Heart right ventricle (tissue), 16 donors: Measurements from ENCODE around the gene COMMD3. TPM values are rescaled to one million over a fixed set of nuclear protein-coding genes. Genes with fewer than 3 reads are reported as not detected.

Experiments
- ATAC-seq, 8 donors: fragments of 200-7000 bp; cut with Tn5 transposase; one replicate each; pipeline ENCODE4 v1.9.1; 2020; ENCODE audit warnings: mild to moderate bottlenecking in 8 of 8, moderate library complexity in 8 of 8, moderate number of reproducible peaks in 1 of 8
- DNase-seq, 2 donors: peaks; one replicate each; pipeline ENCODE4 v3.0.0-alpha.2; 2020
- H3K27ac ChIP-seq, 10 donors: fragments of 200-600 bp; sonication (generic) in 2 of 10; one replicate each; pipeline versions ENCODE4 v1.5.0 to v1.8.0; 2020 to 2022; ENCODE audit warnings: mild to moderate bottlenecking in 3 of 10
- H3K27me3 ChIP-seq, 7 donors: fragments of 200-600 bp; one replicate each; pipeline ENCODE4 v1.8.0; 2021 to 2022; ENCODE audit warnings: mild to moderate bottlenecking in 2 of 7
- H3K36me3 ChIP-seq, 9 donors: fragments of 200-600 bp; sonication (generic) in 1 of 9; one replicate each; pipeline versions ENCODE4 v1.5.0 to v1.8.0; 2020 to 2022; ENCODE audit warnings: mild to moderate bottlenecking in 2 of 9
- H3K4me1 ChIP-seq, 9 donors: fragments of 200-600 bp; sonication (generic) in 1 of 9; one replicate each; pipeline versions ENCODE4 v1.5.0 to v1.8.0; 2020 to 2022; ENCODE audit warnings: mild to moderate bottlenecking in 4 of 9
- H3K4me3 ChIP-seq, 10 donors: fragments of 200-600 bp; sonication (generic) in 2 of 10; one replicate each; pipeline versions ENCODE4 v1.5.0 to v1.8.0; 2020 to 2022; ENCODE audit warnings: mild to moderate bottlenecking in 7 of 10, moderate library complexity in 2 of 10
- H3K9me3 ChIP-seq, 11 donors: fragments of 200-600 bp in 10 of 11; sonication (generic) in 2 of 11; one replicate each; pipeline versions ENCODE4 v1.5.0 to v1.8.0; 2013 to 2022; ENCODE audit warnings: mild to moderate bottlenecking in 2 of 11, control low read depth in 1 of 11, moderate library complexity in 1 of 11
- CTCF ChIP-seq, 9 donors: fragments of 200-600 bp; sonication (generic) in 2 of 9; IDR thresholded peaks; one replicate each; pipeline versions ENCODE4 v1.5.0 to v1.8.0; 2021 to 2022; ENCODE audit warnings: antibody characterized with exemption in 9 of 9, mild to moderate bottlenecking in 5 of 9, moderate library complexity in 1 of 9
- WGBS, 2 donors: extraction: QIAGEN DNeasy Blood & Tissue Kit; methylation state at CpG; one replicate each; pipeline ENCODE4 v1.1.7; 2013; ENCODE audit warnings: inconsistent platforms in 1 of 2; 5-methylcytosine and 5-hydroxymethylcytosine counted together
- intact Hi-C, 10 donors: fragments of 100-400 bp; cut with DNase I; formaldehyde crosslinking; loops; one replicate each; pipeline versions ENCODE4 v1.11.1 to v1.14.2; 2022
- polyA plus RNA-seq, 2 donors: library from polyadenylated mRNA; stranded (reverse); fragments of 200-250 nt; gene quantifications; one replicate each; pipeline ENCODE4 v1.2.3, GENCODE V29; 2013
- total RNA-seq, 10 donors: library from RNA; stranded (reverse); fragmentation: NEBNext Ultra II Directional in 3 of 10; extraction: Animal tissue kit (Norgen Biotek cat#: 25700) in 3 of 10; gene quantifications; one replicate each; pipeline versions ENCODE4 v1.2.1 to v1.2.4, GENCODE V29; 2021 to 2023
- donor health status: Arrhythmogenic right ventricular cardiomyopathy.
- donor health status: ischemic (EF 13 %, LVEDD 7.1; RV severe dilation, severe dysfunction).
- donor health status: healthy with polysubstance abuse.
- donor health status: DM: no; HTN: yes; CAD: no.
- donor health status: DM: no; HTN: no; CAD: no.
- donor health status: ischemic (EF 25% LVEDD 6.9; RV normal size, moderate dysfunction).
- donor health status: ischemic (EF 25% LVEDD 5.7; RV mildly dilated, moderate dysfunction).
- donor health status: healthy.
- donor health status: DM: yes; HTN: yes; CAD: no.
- donor health status: Ischemic cardiomyopathy.
- donor health status: ischemic (EF 35%, LVEDD 5.7; RV mildly dilated, moderate dysfunction).
- donor health status: nonischemic (EF 11% LVEDD 7.7; RV severe dilation, severe dysfunction).
- donor health status: DM: yes; HTN: yes; CAD: no.
- donor health status: PGD.
- donor health status: ischemic (EF 29% LVEDD 5.4; RV normal size, mild dysfunction).
- donor health status: nonischemic (EF 23%, LVEDD 6.1; RV moderate dilation, normal function).

COMMD3 gene
- total and polyA plus RNA-seq, 12 donors: 62.2 to 95.0 (median 80.6) TPM

- intact Hi-C loops: no loop called here
- H3K9me3 ChIP-seq: no peaks in the 10 kb centered on the region
- peaks cover 0 to 26% (median 3%) of the 10 kb centered on the region in 7 donors for H3K27me3 ChIP-seq
- no peak overlapping the region for H3K27ac ChIP-seq
- H3K4me1 ChIP-seq: no peaks in the 10 kb centered on the region
- no peak for TF ChIP-seq CTCF (IDR thresholded peaks at IDR 0.05)
- H3K36me3 ChIP-seq: no peaks in the 10 kb centered on the region
- no peak overlapping the region for H3K4me3 ChIP-seq
- DNase-seq: no peak
- WGBS, 2 donors: 34 to 45% methylated on average over 6 of the region's 6 CpGs
- ATAC-seq: no peak
These were observed 36.1 kb upstream of the COMMD3 start for GRCh38 chr10:22280078-22280477.

- no peak overlapping the region for H3K27ac ChIP-seq
- WGBS, 2 donors: 63 to 67% methylated on average over 3 of the region's 3 CpGs
- peak in 3 of 8 donors; percentile 44 to 68 (median 55) for ATAC-seq
- no peaks in the 10 kb centered on the region for H3K36me3 ChIP-seq
- intact Hi-C loops: no loop called here
- no peaks in the 10 kb centered on the region for H3K4me1 ChIP-seq
- H3K4me3 ChIP-seq: no peak overlapping the region
- H3K9me3 ChIP-seq: no peaks in the 10 kb centered on the region
- TF ChIP-seq CTCF (IDR thresholded peaks at IDR 0.05): no peak
- H3K27me3 ChIP-seq: peaks cover 0 to 19% (median 3%) of the 10 kb centered on the region in 7 donors
- DNase-seq: peak in 1 of 2 donors; percentile 20
These were observed 31.1 kb upstream of the COMMD3 start for GRCh38 chr10:22285130-22285529.

DNA sequence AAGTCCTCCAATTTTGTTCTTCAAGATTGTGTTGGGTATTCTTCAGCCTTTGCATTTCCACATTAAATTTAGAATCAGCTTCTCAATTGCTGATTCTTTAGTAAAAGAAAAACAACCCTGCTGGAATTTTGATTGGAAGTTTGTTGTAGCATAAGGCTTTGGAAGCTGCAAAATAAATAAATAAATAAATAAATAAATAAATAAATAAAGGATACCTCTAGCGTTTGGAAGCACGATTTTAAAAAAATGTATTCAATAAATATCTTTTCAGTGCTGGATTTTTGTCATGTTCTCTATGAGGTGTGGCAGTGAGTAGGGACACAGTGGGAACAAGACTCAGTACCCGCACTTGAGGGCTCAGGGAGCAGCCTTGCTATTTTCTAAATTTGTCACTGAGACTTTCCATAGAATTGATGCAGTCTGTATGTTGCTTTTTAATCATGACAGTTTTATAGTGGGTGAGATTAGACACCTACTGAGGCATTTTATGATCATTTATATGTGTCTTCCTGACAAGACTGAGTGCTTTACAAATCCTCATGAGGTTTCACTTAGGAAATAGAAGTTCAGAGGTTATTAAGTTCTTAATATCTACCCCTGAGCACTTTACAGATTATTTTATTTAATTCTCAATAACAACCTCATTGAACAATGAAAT is 22.3 kb upstream of the COMMD3 start:
- intact Hi-C loops: no loop called here
- Histone ChIP-seq H3K36me3 (no peaks in the 10 kb centered on the region), H3K4me3 (no peak overlapping the region), H3K27me3 (peaks cover 0 to 21% (median 0%) of the 10 kb centered on the region in 7 donors), H3K4me1 (no peaks in the 10 kb centered on the region), H3K9me3 (no peaks in the 10 kb centered on the region), H3K27ac (no peak overlapping the region)
- no peak for TF ChIP-seq CTCF (IDR thresholded peaks at IDR 0.05)
- WGBS, 2 donors: 88 to 90% methylated on average over 3 of the region's 3 CpGs
- no peak for ATAC-seq
- DNase-seq: no peak

DNA sequence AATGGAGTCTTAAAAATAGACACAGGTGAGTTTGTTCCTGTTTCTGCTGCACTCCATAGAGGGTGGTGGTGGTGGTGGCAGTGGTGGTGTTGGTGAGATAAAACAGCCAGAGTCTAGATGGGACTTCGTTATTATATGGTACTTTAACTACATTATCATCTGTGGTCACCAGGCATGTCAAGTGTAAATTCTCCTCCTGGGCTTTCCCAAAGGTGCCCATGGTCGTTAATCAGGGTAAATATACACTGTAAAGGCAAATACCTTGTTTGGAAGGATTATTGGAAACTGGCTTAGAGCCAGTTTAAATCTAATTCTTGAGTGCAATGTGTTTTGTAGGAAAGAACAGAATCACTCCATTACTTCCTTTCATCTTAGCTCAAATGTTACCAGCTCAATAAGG is 21.5 kb upstream of the COMMD3 start:
- 37 to 49% methylated on average over 2 of the region's 2 CpGs for WGBS, 2 donors
- intact Hi-C loops: no loop called here
- no peaks in the 10 kb centered on the region for H3K36me3 ChIP-seq
- no peaks in the 10 kb centered on the region for H3K9me3 ChIP-seq
- no peak for DNase-seq
- no peak overlapping the region for H3K4me3 ChIP-seq
- ATAC-seq: no peak
- H3K27me3 ChIP-seq: peaks cover 0 to 21% (median 0%) of the 10 kb centered on the region in 7 donors
- H3K4me1 ChIP-seq: no peaks in the 10 kb centered on the region
- no peak for TF ChIP-seq CTCF (IDR thresholded peaks at IDR 0.05)
- H3K27ac ChIP-seq: no peak overlapping the region
